ENCODE measurements around the gene PLCL1.

- TF ChIP-seq POLR2A (IDR thresholded peaks at IDR 0.05): no peak
- no peak for TF ChIP-seq CTCF (IDR thresholded peaks at IDR 0.05)
These were observed 136.0 kb downstream of the PLCL1 start for GRCh38 chr2:197940382-197940781.

All from lower leg skin (tissue), 3 donors.